ELF-1 (cell line): ENCODE results near the gene PTPN2.
"Not testable (repeated sequence)": the region's sequence is repeated elsewhere in the genome, so short reads cannot be mapped to it uniquely, and the experiment has no call there.

ENCODE experiments used
- DNase-seq: peaks from one replicate; pipeline ENCODE4 v3.0.0-alpha.2; 2016; ENCODE audit warnings: low read depth, low spot score

The PTPN2 gene

GRCh38 chr18:12891561-12891960 lies 7.5 kb upstream of the PTPN2 start:
- DNase-seq: no peak

- no peak for DNase-seq
Observed at GRCh38 chr18:12890964-12891363, 6.9 kb upstream of the PTPN2 start.

- no peak for DNase-seq
Observed at GRCh38 chr18:12886498-12887126, 2.6 kb upstream of the PTPN2 start.

- peak; percentile 46 for DNase-seq
Observed at GRCh38 chr18:12885500-12885899, 1.5 kb upstream of the PTPN2 start.

- DNase-seq: no peak
Observed at GRCh38 chr18:12884406-12885323, 628 bp upstream of the PTPN2 start.

- DNase-seq: no peak
Observed at GRCh38 chr18:12883372-12883683, 709 bp downstream of the PTPN2 start.

GRCh38 chr18:12882453-12883371 lies 1.3 kb downstream of the PTPN2 start:
- DNase-seq: no peak

DNA sequence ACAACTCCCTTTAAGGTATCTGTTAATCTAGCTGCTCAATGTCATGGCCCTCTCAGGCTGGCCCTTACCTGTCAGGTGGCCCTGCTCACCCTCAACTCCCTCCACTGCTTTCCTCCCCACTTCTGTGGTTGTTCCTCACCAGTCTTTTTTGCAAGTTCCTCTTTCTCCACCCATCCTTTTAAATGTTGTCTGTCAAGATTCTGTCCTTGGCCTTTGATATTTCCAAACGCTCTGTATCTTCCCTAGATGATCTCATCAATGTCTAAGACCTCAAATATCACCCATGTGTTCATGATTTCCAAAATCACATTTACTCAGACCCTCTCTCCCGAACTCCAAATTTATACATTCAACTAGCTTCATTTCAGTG lies 3.5 kb downstream of the PTPN2 start:
- DNase-seq: no peak

GRCh38 chr18:12879840-12880540 lies 4.0 kb downstream of the PTPN2 start:
- no peak for DNase-seq

- DNase-seq: not testable (repeated sequence)
Observed at GRCh38 chr18:12874992-12875391, 9.0 kb downstream of the PTPN2 start.

- not testable (repeated sequence) for DNase-seq
Observed at GRCh38 chr18:12873961-12874567, 10.0 kb downstream of the PTPN2 start.

GRCh38 chr18:12872408-12872807 lies 11.6 kb downstream of the PTPN2 start:
- no peak for DNase-seq

DNA sequence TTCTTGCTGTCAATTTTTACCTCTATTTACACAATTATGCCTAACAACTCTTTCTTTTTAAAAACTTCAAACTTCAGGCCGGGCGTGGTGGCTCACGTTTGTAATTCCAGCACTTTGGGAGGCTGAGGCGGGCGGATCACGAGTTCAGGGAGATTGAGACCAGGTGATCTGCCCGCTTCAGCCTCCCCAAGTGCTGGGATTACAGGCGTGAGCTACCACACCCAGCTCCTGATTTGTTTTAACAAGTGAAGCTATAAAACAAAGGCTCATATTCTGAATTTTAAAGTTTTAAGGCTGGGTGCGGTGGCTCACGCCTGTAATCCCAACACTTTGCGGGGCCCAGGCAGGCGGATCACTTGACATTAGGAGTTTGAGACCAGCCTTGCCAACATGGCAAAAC lies 15.5 kb downstream of the PTPN2 start:
- DNase-seq: no peak

DNA sequence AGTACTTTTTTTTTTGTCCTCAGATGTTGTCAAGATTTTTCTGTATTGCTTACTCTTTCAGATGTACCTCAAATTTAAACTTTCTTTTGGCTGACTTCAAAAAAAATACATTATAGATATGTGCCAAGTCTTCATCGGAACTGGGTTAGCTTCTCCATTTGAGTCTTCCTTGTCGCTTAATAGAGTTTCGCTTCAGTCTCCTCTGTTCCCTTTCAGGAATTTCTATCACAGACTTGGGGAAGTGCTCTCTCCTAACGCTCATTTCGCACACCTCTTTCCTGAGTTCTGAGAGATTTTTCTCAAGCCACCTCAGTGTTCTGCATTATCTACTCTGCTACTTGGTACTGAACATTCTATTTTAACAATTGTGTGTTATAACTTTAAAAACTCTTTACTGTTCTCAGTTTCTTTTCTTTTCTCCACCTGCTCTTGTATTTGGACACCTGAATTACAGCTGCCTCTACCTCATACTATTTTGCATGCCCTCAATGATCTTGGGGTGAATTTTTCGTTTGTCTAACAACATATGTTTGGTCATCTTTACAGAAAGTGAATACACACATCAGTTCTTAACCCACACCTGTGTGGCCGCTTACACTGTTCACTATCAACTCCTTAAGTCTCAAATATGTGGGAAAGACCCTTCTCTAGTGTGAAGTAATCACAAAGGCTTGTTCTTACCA lies 16.5 kb downstream of the PTPN2 start:
- DNase-seq: no peak

- DNase-seq: no peak
Observed at GRCh38 chr18:12863687-12864216, 20.3 kb downstream of the PTPN2 start.

- no peak for DNase-seq
Observed at GRCh38 chr18:12862874-12863482, 21.1 kb downstream of the PTPN2 start.

- DNase-seq: peak; percentile 95
Observed at GRCh38 chr18:12862467-12862866, 21.6 kb downstream of the PTPN2 start.

GRCh38 chr18:12861637-12862036 lies 22.4 kb downstream of the PTPN2 start:
- DNase-seq: no peak

DNA sequence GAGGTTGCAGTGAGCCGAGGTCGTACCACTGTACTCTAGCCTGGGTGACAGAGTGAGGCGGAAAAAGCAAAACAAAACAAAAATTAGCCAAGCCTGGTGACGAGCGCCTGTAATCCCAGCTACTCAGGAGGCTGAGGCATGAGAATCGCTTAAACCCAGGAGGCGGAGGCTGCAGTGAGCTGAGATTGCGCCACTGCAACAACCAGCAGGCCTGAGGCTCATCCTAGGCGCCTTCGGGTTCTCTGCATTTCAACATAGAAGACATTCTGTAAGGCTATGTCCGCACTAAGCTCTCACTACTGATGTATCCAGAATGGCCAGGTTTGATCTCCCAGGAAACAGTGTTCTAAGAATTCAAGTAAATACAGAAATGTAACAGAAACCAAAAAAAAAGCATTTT lies 23.5 kb downstream of the PTPN2 start:
- no peak for DNase-seq

- DNase-seq: no peak
Observed at GRCh38 chr18:12858991-12859390, 25.0 kb downstream of the PTPN2 start.
